ENCODE measurements around the gene TDRD3.

DNA sequence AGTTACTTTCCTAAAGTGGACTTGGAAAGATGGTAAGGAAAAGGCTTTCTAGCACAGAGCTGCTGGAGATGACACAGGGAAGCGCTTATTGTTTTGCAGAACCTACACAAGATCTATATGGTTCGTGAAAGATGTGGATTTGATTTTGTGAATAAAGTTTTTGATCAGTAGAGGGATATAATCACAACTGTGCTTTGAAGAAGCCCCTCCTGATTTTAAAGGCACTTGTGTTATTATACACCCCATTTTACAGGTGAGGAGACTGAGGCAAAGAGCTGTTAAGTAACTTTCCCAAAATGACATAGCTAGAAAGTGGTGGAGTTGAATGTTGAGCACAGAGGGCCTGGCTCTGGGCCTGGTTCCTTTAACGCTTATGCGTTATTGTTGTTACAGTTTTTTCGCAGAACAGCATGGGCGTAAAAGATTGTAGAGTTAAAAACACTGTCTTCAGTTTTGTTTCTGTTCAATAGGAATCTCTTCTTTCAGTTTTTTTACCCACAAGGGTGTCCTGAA is 1.4 kb downstream of the TDRD3 start:
- TF ChIP-seq, protein P1, sequence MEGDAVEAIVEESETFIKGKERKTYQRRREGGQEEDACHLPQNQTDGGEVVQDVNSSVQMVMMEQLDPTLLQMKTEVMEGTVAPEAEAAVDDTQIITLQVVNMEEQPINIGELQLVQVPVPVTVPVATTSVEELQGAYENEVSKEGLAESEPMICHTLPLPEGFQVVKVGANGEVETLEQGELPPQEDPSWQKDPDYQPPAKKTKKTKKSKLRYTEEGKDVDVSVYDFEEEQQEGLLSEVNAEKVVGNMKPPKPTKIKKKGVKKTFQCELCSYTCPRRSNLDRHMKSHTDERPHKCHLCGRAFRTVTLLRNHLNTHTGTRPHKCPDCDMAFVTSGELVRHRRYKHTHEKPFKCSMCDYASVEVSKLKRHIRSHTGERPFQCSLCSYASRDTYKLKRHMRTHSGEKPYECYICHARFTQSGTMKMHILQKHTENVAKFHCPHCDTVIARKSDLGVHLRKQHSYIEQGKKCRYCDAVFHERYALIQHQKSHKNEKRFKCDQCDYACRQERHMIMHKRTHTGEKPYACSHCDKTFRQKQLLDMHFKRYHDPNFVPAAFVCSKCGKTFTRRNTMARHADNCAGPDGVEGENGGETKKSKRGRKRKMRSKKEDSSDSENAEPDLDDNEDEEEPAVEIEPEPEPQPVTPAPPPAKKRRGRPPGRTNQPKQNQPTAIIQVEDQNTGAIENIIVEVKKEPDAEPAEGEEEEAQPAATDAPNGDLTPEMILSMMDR (IDR thresholded peaks at IDR 0.05), result no peak
- no peak for TF ChIP-seq ZFX (IDR thresholded peaks at IDR 0.05; ENCODE audit: borderline replicate concordance)

All from 22Rv1 (cell line).